IMR-90 (cell line): ENCODE data around the gene DVL3. TPM values are rescaled to one million over a fixed set of nuclear protein-coding genes. Genes with fewer than 3 reads are reported as not detected.

Experiments
- ATAC-seq: fragments of 200-7000 bp; cut with Tn5 transposase; 2 replicates; pipeline ENCODE4 v1.9.1; 2020; ENCODE audit warnings: low read depth, mild to moderate bottlenecking, moderate library complexity
- BruUV-seq: library from RNA; stranded (reverse); fragments of 400-500 nt; replicated peaks from 2 replicates; lab custom pipeline; 2021; lab: Mats Ljungman, UMichigan
- CTCF ChIA-PET: fragments of 300-600 bp; formaldehyde crosslinking; extraction: SDS; loops from one replicate; lab custom pipeline; 2021; ENCODE audit warnings: antibody characterized with exemption; lab: Yijun Ruan, JAX
- POLR2A ChIA-PET: fragments of 300-600 bp; sonication (Branson Sonifier 250); formaldehyde crosslinking; loops from one replicate; lab custom pipeline; 2022; ENCODE audit warnings: antibody characterized with exemption; ENCODE audit not compliant: unreplicated experiment; lab: Charles Lee
- DNase-seq: peaks from one replicate; pipeline ENCODE4 v3.0.0; 2013
- H2AFZ ChIP-seq: replicated peaks from 2 replicates; pipeline ENCODE3; 2013; ENCODE audit warnings: low read length, mild to moderate bottlenecking; ENCODE audit not compliant: poor library complexity
- H2AK5ac ChIP-seq: 2 replicates; pipeline ENCODE4 v1.6.1; 2013; ENCODE audit warnings: low read depth, low read length, inconsistent platforms
- H2AK9ac ChIP-seq: replicated peaks from 2 replicates; pipeline ENCODE3; 2013; ENCODE audit warnings: mild to moderate bottlenecking, low read depth, low read length, moderate library complexity; ENCODE audit not compliant: poor library complexity
- H2BK120ac ChIP-seq: 2 replicates; pipeline ENCODE4 v1.6.1; 2013; ENCODE audit warnings: low read depth, low read length, inconsistent platforms
- H2BK15ac ChIP-seq: 3 replicates; pipeline ENCODE4 v1.6.1; 2013; ENCODE audit warnings: low read depth, low read length, inconsistent platforms
- H2BK20ac ChIP-seq: 2 replicates; pipeline ENCODE4 v1.6.1; 2013; ENCODE audit warnings: low read depth, mild to moderate bottlenecking, inconsistent platforms, low read length, moderate library complexity
- H2BK5ac ChIP-seq: 2 replicates; pipeline ENCODE4 v1.6.1; 2013; ENCODE audit warnings: mild to moderate bottlenecking, low read depth, low read length, inconsistent platforms; ENCODE audit not compliant: poor library complexity, severe bottlenecking
- H3K14ac ChIP-seq: replicated peaks from 2 replicates; pipeline ENCODE4 v1.6.1; 2013; ENCODE audit warnings: low read depth, low read length, inconsistent platforms
- H3K18ac ChIP-seq: 2 replicates; pipeline ENCODE4 v1.6.1; 2013; ENCODE audit warnings: low read depth, low read length, control low read depth
- H3K23ac ChIP-seq: 2 replicates; pipeline ENCODE4 v1.6.1; 2013; ENCODE audit warnings: low read depth, low read length, inconsistent platforms
- H3K27ac ChIP-seq: 2 replicates; pipeline ENCODE4 v1.5.1; 2013; ENCODE audit warnings: mild to moderate bottlenecking, control low read depth, low read length; ENCODE audit not compliant: insufficient read depth
- H3K27me3 ChIP-seq: 2 replicates; pipeline ENCODE4 v1.6.1; 2013; ENCODE audit warnings: low read length; ENCODE audit not compliant: control insufficient read depth, insufficient read depth
- H3K36me3 ChIP-seq: 2 replicates; pipeline ENCODE4 v1.6.1; 2013; ENCODE audit warnings: low read length, mixed read lengths; ENCODE audit not compliant: control insufficient read depth, insufficient read depth
- H3K4ac ChIP-seq: 2 replicates; pipeline ENCODE4 v1.6.1; 2013; ENCODE audit warnings: low read depth, low read length, inconsistent platforms
- H3K4me1 ChIP-seq: 2 replicates; pipeline ENCODE4 v1.6.1; 2013; ENCODE audit warnings: low read length, mixed read lengths; ENCODE audit not compliant: control insufficient read depth, insufficient read depth
- H3K4me2 ChIP-seq: 2 replicates; pipeline ENCODE4 v1.6.1; 2013; ENCODE audit warnings: low read depth, mild to moderate bottlenecking, control low read depth, low read length, moderate library complexity
- H3K4me3 ChIP-seq: 2 replicates; pipeline ENCODE4 v1.5.1; 2013; ENCODE audit warnings: low read depth, mild to moderate bottlenecking, control low read depth, low read length, moderate library complexity; ENCODE audit not compliant: insufficient read depth
- H3K56ac ChIP-seq: 2 replicates; pipeline ENCODE4 v1.6.1; 2013; ENCODE audit warnings: low read length, inconsistent platforms; ENCODE audit not compliant: insufficient read depth; ENCODE audit errors: extremely low read depth
- H3K79me1 ChIP-seq, 2 experiments: 2 replicates each; pipeline ENCODE4 v1.6.1; 2013; ENCODE audit warnings: low read length in 2 of 2, inconsistent platforms in 1 of 2, low read depth in 1 of 2
- H3K9ac ChIP-seq: 2 replicates; pipeline ENCODE4 v1.6.1; 2013; ENCODE audit warnings: low read depth, low read length, control low read depth
- H3K9me1 ChIP-seq: 2 replicates; pipeline ENCODE4 v1.6.1; 2013; ENCODE audit warnings: low read length, inconsistent platforms; ENCODE audit not compliant: insufficient read depth
- H3K9me3 ChIP-seq: 2 replicates; pipeline ENCODE4 v1.6.1; 2013; ENCODE audit warnings: low read length; ENCODE audit not compliant: control insufficient read depth, insufficient read depth
- H4K20me1 ChIP-seq: 2 replicates; pipeline ENCODE4 v1.6.1; 2013; ENCODE audit warnings: low read length, inconsistent platforms; ENCODE audit not compliant: insufficient read depth
- H4K5ac ChIP-seq: 2 replicates; pipeline ENCODE4 v1.6.1; 2013; ENCODE audit warnings: mild to moderate bottlenecking, low read depth, low read length, control low read depth
- H4K8ac ChIP-seq, 2 experiments: 2 replicates each; pipeline ENCODE4 v1.6.1; 2013; ENCODE audit warnings: low read depth in 2 of 2, low read length in 2 of 2, control low read depth in 1 of 2, inconsistent platforms in 1 of 2
- H4K91ac ChIP-seq: 2 replicates; pipeline ENCODE4 v1.6.1; 2013; ENCODE audit warnings: low read depth, low read length, inconsistent platforms; ENCODE audit not compliant: insufficient read depth
- CHD1 ChIP-seq: IDR thresholded peaks from 2 replicates; pipeline ENCODE4 v1.6.1; 2012; ENCODE audit warnings: low read depth, low read length, improper control_type of control experiment
- MAZ ChIP-seq: IDR thresholded peaks from 2 replicates; pipeline ENCODE4 v1.6.1; 2012; ENCODE audit warnings: low read depth, mild to moderate bottlenecking, low read length, improper control_type of control experiment, moderate library complexity, borderline replicate concordance
- MXI1 ChIP-seq: IDR thresholded peaks from 2 replicates; pipeline ENCODE4 v1.6.1; 2012; ENCODE audit warnings: low read depth, mild to moderate bottlenecking, low read length, moderate library complexity, borderline replicate concordance
- POLR2A ChIP-seq: IDR thresholded peaks from 2 replicates; pipeline ENCODE4 v1.6.1; 2012; ENCODE audit warnings: mild to moderate bottlenecking, low read depth, low read length
- RAD21 ChIP-seq: IDR thresholded peaks from 2 replicates; pipeline ENCODE4 v1.6.1; 2012; ENCODE audit warnings: low read length, improper control_type of control experiment
- RFX5 ChIP-seq: IDR thresholded peaks from 2 replicates; pipeline ENCODE4 v1.8.0; 2012; ENCODE audit warnings: low read depth, mild to moderate bottlenecking, low read length, moderate library complexity
- WGBS, 2 experiments: methylation state at CpG; one replicate each; pipeline versions ENCODE4 v1.1.5 to v1.1.7; 2013; ENCODE audit warnings: missing lambda C conversion rate in 2 of 2; ENCODE audit not compliant: insufficient read length in 1 of 2; ENCODE audit errors: extremely low coverage in 2 of 2; 5-methylcytosine and 5-hydroxymethylcytosine counted together
- dilution Hi-C: fragments of 300-500 bp; cut with HindIII; formaldehyde crosslinking; loops from one replicate; pipeline ENCODE4 v1.14.3; 2018; ENCODE audit warnings: low sequenced_read_pairs; ENCODE audit not compliant: unreplicated experiment
- in situ Hi-C: fragments of 300-500 bp; cut with MboI; formaldehyde crosslinking; loops from 3 replicates; pipeline ENCODE4 v1.14.3; 2019; ENCODE audit warnings: low sequenced_read_pairs, inconsistent platforms, mixed read lengths
- intact Hi-C: fragments of 100-400 bp; cut with micrococcal nuclease; formaldehyde crosslinking; loops from 2 replicates; pipeline ENCODE4 v1.10.0; 2022
- polyA plus RNA-seq, 3 experiments: library from polyadenylated mRNA; depleted of rRNA; stranded (reverse); fragments of >200 nt; gene quantifications; 2 replicates each; pipeline ENCODE4 v1.2.3, GENCODE V29; 2012; ENCODE audit warnings: low replicate concordance in 1 of 3
- total RNA-seq: library from RNA; depleted of rRNA; stranded (reverse); fragments of >200 nt; gene quantifications from 2 replicates; pipeline ENCODE4 v1.2.3, GENCODE V29; 2012
- TF ChIP-seq, protein P1 (sequence below): conservative IDR thresholded peaks from 2 replicates; pipeline ENCODE4 v1.5.1; 2012; ENCODE audit warnings: mild to moderate bottlenecking, low read depth, low read length, improper control_type of control experiment
- TF ChIP-seq, protein P2 (sequence below): fragments of 150-350 bp; IDR thresholded peaks from 2 replicates; pipeline ENCODE4 v1.6.1; 2016; ENCODE audit warnings: low read depth, mild to moderate bottlenecking, low read length, moderate library complexity, borderline replicate concordance

The DVL3 gene
- total and polyA plus RNA-seq, 2 of the 4 experiments (the other 2 are of a cell fraction): 23.3 to 40.4 TPM

GRCh38 chr3:184143327-184143726, 11.8 kb upstream of the DVL3 start:
- DNase-seq (no peak), ATAC-seq (no peak)
- Histone ChIP-seq H3K4me2 (no peak overlapping the region), H3K14ac (no peak overlapping the region), H4K20me1 (peaks cover 18% of the 10 kb centered on the region), H4K91ac (no peak overlapping the region), H4K8ac (no peak overlapping the region), H2BK120ac (no peak overlapping the region), H3K23ac (no peak overlapping the region), H3K27ac (no peak overlapping the region), H2AFZ (no peak overlapping the region), H3K56ac (no peak overlapping the region), H3K9me1 (no peaks in the 10 kb centered on the region), H2AK5ac (no peak overlapping the region), H2BK15ac (no peak overlapping the region), H4K5ac (no peak overlapping the region), H3K36me3 (peaks cover 45% of the 10 kb centered on the region), H3K18ac (no peak overlapping the region), H3K9ac (no peak overlapping the region), H3K4ac (no peak overlapping the region), H3K4me3 (no peak overlapping the region), H2BK5ac (no peak overlapping the region), H3K79me1 (peaks cover 17 to 24% of the 10 kb centered on the region in 2 experiments), H3K9me3 (no peaks in the 10 kb centered on the region), H3K4me1 (0 out of 2 replicates have a peak, but pooled peaks cover 2% of the 10 kb centered on the region), H3K27me3 (no peaks in the 10 kb centered on the region), H2BK20ac (no peak overlapping the region), H2AK9ac (no peak overlapping the region)
- ChIA-PET POLR2A (no interaction called here), CTCF (no interaction called here)
- dilution Hi-C loops: no loop called here
- TF ChIP-seq RAD21 (no peak), RFX5 (no peak), MAZ (no peak), POLR2A (no peak), CHD1 (no peak), MXI1 (no peak)
- TF ChIP-seq, protein P1, sequence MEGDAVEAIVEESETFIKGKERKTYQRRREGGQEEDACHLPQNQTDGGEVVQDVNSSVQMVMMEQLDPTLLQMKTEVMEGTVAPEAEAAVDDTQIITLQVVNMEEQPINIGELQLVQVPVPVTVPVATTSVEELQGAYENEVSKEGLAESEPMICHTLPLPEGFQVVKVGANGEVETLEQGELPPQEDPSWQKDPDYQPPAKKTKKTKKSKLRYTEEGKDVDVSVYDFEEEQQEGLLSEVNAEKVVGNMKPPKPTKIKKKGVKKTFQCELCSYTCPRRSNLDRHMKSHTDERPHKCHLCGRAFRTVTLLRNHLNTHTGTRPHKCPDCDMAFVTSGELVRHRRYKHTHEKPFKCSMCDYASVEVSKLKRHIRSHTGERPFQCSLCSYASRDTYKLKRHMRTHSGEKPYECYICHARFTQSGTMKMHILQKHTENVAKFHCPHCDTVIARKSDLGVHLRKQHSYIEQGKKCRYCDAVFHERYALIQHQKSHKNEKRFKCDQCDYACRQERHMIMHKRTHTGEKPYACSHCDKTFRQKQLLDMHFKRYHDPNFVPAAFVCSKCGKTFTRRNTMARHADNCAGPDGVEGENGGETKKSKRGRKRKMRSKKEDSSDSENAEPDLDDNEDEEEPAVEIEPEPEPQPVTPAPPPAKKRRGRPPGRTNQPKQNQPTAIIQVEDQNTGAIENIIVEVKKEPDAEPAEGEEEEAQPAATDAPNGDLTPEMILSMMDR: no peak
- TF ChIP-seq, protein P2, sequence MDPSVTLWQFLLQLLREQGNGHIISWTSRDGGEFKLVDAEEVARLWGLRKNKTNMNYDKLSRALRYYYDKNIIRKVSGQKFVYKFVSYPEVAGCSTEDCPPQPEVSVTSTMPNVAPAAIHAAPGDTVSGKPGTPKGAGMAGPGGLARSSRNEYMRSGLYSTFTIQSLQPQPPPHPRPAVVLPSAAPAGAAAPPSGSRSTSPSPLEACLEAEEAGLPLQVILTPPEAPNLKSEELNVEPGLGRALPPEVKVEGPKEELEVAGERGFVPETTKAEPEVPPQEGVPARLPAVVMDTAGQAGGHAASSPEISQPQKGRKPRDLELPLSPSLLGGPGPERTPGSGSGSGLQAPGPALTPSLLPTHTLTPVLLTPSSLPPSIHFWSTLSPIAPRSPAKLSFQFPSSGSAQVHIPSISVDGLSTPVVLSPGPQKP: no peak
- no CpG with 5 or more reads among the region's 3 CpGs for WGBS, 2 experiments
- intact Hi-C loops: no loop called here
- in situ Hi-C loops: no loop called here
- BruUV-seq: no TSS peak
